Smooth muscle cell (in vitro differentiated cells): Measurements from ENCODE around the gene UCN. TPM values are rescaled to one million over a fixed set of nuclear protein-coding genes. Genes with fewer than 3 reads are reported as not detected.

Experiments
- DNase-seq: peaks from one replicate; lab custom pipeline; 2025; ENCODE audit not compliant: unreplicated experiment; lab: John Stamatoyannopoulos, UW
- H2AFZ ChIP-seq: fragments of 200-600 bp; sonication (generic); 2 replicates; pipeline ENCODE4 v1.6.0; 2016; ENCODE audit warnings: antibody characterized with exemption, low read depth, mild to moderate bottlenecking
- H3F3A ChIP-seq: fragments of 200-600 bp; sonication (generic); 2 replicates; pipeline ENCODE4 v1.6.0; 2017; ENCODE audit warnings: antibody characterized with exemption, low read depth
- H3K27ac ChIP-seq: fragments of 200-600 bp; sonication (generic); 2 replicates; pipeline ENCODE4 v1.5.1; 2016; ENCODE audit warnings: low read depth, mild to moderate bottlenecking
- H3K27me3 ChIP-seq: fragments of 200-600 bp; sonication (generic); 2 replicates; pipeline ENCODE4 v1.6.1; 2016; ENCODE audit warnings: low read depth, mild to moderate bottlenecking
- H3K36me3 ChIP-seq: fragments of 200-600 bp; sonication (generic); 2 replicates; pipeline ENCODE4 v1.5.1; 2016; ENCODE audit warnings: low read depth
- H3K4me1 ChIP-seq: fragments of 200-600 bp; sonication (generic); 2 replicates; pipeline ENCODE4 v1.5.1; 2016; ENCODE audit warnings: low read depth
- H3K4me2 ChIP-seq: fragments of 200-600 bp; sonication (generic); 2 replicates; pipeline ENCODE4 v1.6.0; 2016; ENCODE audit warnings: mild to moderate bottlenecking
- H3K4me3 ChIP-seq: fragments of 200-600 bp; sonication (generic); 2 replicates; pipeline ENCODE4 v1.5.1; 2016; ENCODE audit warnings: mild to moderate bottlenecking
- H3K79me2 ChIP-seq: fragments of 200-600 bp; sonication (generic); 2 replicates; pipeline ENCODE4 v1.6.0; 2016; ENCODE audit warnings: low read depth, mild to moderate bottlenecking
- H3K9ac ChIP-seq: fragments of 200-600 bp; sonication (generic); 2 replicates; pipeline ENCODE4 v1.6.0; 2016; ENCODE audit warnings: low read depth
- H3K9me3 ChIP-seq: fragments of 200-600 bp; sonication (generic); replicated peaks from 2 replicates; pipeline ENCODE4 v1.5.1; 2016; ENCODE audit warnings: low read depth
- H4K20me1 ChIP-seq: fragments of 200-600 bp; sonication (generic); 2 replicates; pipeline ENCODE4 v1.6.0; 2016; ENCODE audit warnings: low read depth
- CTCF ChIP-seq: fragments of 200-600 bp; sonication (generic); IDR thresholded peaks from 2 replicates; pipeline ENCODE4 v1.5.1; 2017; ENCODE audit warnings: borderline replicate concordance, mild to moderate bottlenecking, antibody characterized with exemption; ENCODE audit not compliant: insufficient read depth, poor library complexity, severe bottlenecking
- WGBS: methylation state at CpG from one replicate; pipeline ENCODE4 v1.1.7; 2016; ENCODE audit warnings: low lambda C conversion rate; 5-methylcytosine and 5-hydroxymethylcytosine counted together
- polyA plus RNA-seq: library from polyadenylated mRNA; unstranded; fragments of >200 nt; fragmentation: Nextera tagmentation; extraction: Ambion mirVana; gene quantifications from 2 replicates; pipeline ENCODE4 v1.2.1, GENCODE V29; 2016
- total RNA-seq: library from RNA; depleted of rRNA; stranded (reverse); fragments of >200 nt; gene quantifications from 2 replicates; pipeline ENCODE4 v1.2.3, GENCODE V29; 2014

UCN gene
- total and polyA plus RNA-seq, 2 experiments from 2014 or later = 0.36 to 3.6 TPM

GRCh38 chr2:27315122-27315521, 6.9 kb upstream of the UCN start:
- no peak for DNase-seq
- Histone ChIP-seq H2AFZ (no peak overlapping the region), H3K36me3 (no peaks in the 10 kb centered on the region), H3K4me1 (no peaks in the 10 kb centered on the region), H3K79me2 (no peaks in the 10 kb centered on the region), H3K27me3 (no peaks in the 10 kb centered on the region), H3K9ac (no peak overlapping the region), H4K20me1 (peaks cover 20% of the 10 kb centered on the region), H3K9me3 (no peaks in the 10 kb centered on the region), H3K4me3 (no peak overlapping the region), H3F3A (no peaks in the 10 kb centered on the region), H3K27ac (no peak overlapping the region), H3K4me2 (no peak overlapping the region)
- no peak for TF ChIP-seq CTCF
- 82% methylated on average over 8 of the region's 8 CpGs for WGBS

DNA sequence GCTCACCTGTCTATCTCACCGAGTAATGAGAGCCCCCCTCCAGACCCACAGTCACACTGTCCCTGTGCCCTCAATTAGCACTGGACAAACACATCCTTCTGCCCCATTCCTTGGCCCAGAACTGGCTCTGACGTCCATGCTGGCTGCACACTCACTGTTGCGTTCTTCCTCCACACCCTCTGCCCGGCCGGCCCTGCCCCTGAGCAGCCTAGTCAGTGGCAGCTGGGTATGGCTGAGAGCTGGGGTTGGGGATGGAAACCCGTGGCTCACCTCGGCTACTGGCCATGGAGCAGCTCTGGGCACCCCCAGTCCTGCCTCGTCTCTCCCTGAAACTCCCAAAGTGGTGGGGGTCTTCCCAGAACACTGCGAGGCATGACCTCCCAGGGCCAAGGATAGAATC, 6.5 kb upstream of the UCN start:
- no peak overlapping the region for H3K4me3 ChIP-seq
- H2AFZ ChIP-seq = no peak overlapping the region
- no peak for DNase-seq
- 93% methylated on average over 9 of the region's 9 CpGs for WGBS
- no peaks in the 10 kb centered on the region for H3K4me1 ChIP-seq
- H3F3A ChIP-seq = no peaks in the 10 kb centered on the region
- H3K4me2 ChIP-seq = no peak overlapping the region
- H4K20me1 ChIP-seq = peaks cover 20% of the 10 kb centered on the region
- H3K9ac ChIP-seq = no peak overlapping the region
- H3K9me3 ChIP-seq = no peaks in the 10 kb centered on the region
- no peak for TF ChIP-seq CTCF
- no peaks in the 10 kb centered on the region for H3K36me3 ChIP-seq
- H3K27me3 ChIP-seq = no peaks in the 10 kb centered on the region
- H3K79me2 ChIP-seq = no peaks in the 10 kb centered on the region
- H3K27ac ChIP-seq = no peak overlapping the region

DNA sequence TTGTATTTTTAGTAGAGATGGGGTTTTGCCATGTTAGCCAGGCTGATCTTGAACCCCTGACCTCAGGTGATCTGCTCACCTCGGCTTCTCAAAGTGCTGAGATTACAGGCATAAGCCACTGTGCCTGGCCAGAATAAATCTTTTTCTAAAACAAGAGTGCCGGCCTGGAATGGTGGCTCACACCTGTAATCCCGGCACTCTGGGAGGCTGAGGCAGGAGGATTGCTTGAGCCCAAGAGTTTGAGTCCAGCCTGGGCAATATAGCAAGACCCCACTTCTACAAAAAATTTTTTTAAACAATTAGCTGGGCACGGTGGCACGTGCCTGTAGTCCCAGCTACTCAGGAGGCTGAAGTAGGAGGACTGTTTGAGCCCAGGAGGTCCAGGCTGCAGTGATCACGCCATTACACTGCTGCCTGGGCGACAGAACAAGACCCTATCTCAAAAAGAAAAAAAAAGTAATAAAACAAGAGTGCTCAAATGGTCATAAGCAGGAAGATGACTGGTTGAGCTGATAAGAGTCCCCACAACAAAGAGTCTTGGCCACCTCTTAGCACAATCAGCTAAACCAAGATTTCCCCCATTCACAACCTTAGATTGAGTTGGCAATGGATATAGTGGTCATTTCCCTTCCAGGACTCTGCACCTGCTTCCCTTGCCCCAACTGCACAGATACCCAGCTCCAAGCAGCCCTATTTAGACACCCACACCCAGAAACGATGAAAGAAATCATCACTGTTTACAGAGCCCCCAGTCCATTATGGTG, 5.8 kb upstream of the UCN start:
- Histone ChIP-seq H2AFZ (no peak overlapping the region), H3K4me2 (no peak overlapping the region), H3K9me3 (no peaks in the 10 kb centered on the region), H3K4me3 (no peak overlapping the region), H3K4me1 (no peaks in the 10 kb centered on the region), H3K27ac (no peak overlapping the region), H3K79me2 (no peaks in the 10 kb centered on the region), H3K9ac (no peak overlapping the region), H4K20me1 (peaks cover 20% of the 10 kb centered on the region), H3K36me3 (no peaks in the 10 kb centered on the region), H3F3A (no peaks in the 10 kb centered on the region), H3K27me3 (no peaks in the 10 kb centered on the region)
- no peak for DNase-seq
- no peak for TF ChIP-seq CTCF
- 97% methylated on average over 8 of the region's 8 CpGs for WGBS

DNA sequence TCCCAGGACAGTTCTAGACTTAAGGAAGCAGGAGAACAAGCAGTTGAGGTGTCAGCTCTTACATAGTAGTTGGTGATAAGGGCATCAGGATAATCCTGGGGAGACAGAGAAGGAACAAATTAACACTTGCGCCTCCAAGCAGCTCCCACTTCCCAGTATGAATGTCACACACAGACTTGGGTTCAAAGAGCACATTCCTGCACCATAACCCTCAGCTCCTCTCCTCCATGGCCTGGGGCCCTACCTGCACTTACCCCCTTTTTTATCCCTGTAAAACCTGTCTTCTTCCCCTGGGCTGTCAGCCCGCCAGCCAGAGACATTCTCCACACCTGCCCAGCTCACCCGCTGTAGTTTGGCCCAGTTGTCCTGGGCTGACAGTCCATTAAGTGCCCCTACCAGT, 3.9 kb upstream of the UCN start:
- Histone ChIP-seq H3K27ac (no peak overlapping the region), H3K36me3 (no peaks in the 10 kb centered on the region), H3K9me3 (no peaks in the 10 kb centered on the region), H3K4me2 (no peak overlapping the region), H3K9ac (no peak overlapping the region), H3K4me3 (no peak overlapping the region), H3F3A (no peaks in the 10 kb centered on the region), H4K20me1 (peaks cover 38% of the 10 kb centered on the region), H3K4me1 (peaks cover 3% of the 10 kb centered on the region), H3K27me3 (peaks cover 19% of the 10 kb centered on the region), H3K79me2 (no peaks in the 10 kb centered on the region), H2AFZ (no peak overlapping the region)
- 96% methylated on average over 3 of the region's 3 CpGs for WGBS
- DNase-seq = no peak
- TF ChIP-seq CTCF = no peak
